Stimulated activated CD4-positive, alpha-beta T cell treated with anti-CD3 and anti-CD28 coated beads, Interleukin-12 subunit alpha, Interleukin-12 subunit beta, amount 100 ng/mL, for 24 hours (primary cell): ENCODE results near the gene PSMB11.

Source experiments
- DNase-seq, 2 experiments: peaks; one replicate each; pipeline ENCODE4 v3.0.0-alpha.2; 2020; ENCODE audit warnings: low read depth in 2 of 2

PSMB11 gene

GRCh38 chr14:23043754-23044153 is 1.7 kb downstream of the PSMB11 start:
- no peak for DNase-seq

- DNase-seq, result no peak
Measured at GRCh38 chr14:23044840-23045239, 2.8 kb downstream of the PSMB11 start.

- DNase-seq, result no peak
Measured at GRCh38 chr14:23045419-23046357, 3.7 kb downstream of the PSMB11 start.

- no peak for DNase-seq
Measured at GRCh38 chr14:23047034-23047634, 5.1 kb downstream of the PSMB11 start.

- no peak for DNase-seq
Measured at GRCh38 chr14:23047751-23048693, 6.0 kb downstream of the PSMB11 start.

GRCh38 chr14:23049011-23049410 is 7.0 kb downstream of the PSMB11 start:
- DNase-seq, result no peak

- no peak for DNase-seq
Measured at GRCh38 chr14:23051141-23052057, 9.4 kb downstream of the PSMB11 start.

GRCh38 chr14:23052182-23052623 is 10.2 kb downstream of the PSMB11 start:
- DNase-seq, result no peak

GRCh38 chr14:23052671-23053070 is 10.7 kb downstream of the PSMB11 start:
- DNase-seq, result no peak

GRCh38 chr14:23053426-23053825 is 11.4 kb downstream of the PSMB11 start:
- no peak for DNase-seq

GRCh38 chr14:23054000-23054811 is 12.2 kb downstream of the PSMB11 start:
- no peak for DNase-seq

- DNase-seq, result no peak
Measured at GRCh38 chr14:23055147-23055550, 13.1 kb downstream of the PSMB11 start.

GRCh38 chr14:23055621-23056144 is 13.7 kb downstream of the PSMB11 start:
- no peak for DNase-seq

GRCh38 chr14:23056145-23056955 is 14.3 kb downstream of the PSMB11 start:
- DNase-seq, result peak in 1 of 2 experiments; percentile 64

- peak in 1 of 2 experiments; percentile 69 for DNase-seq
Measured at GRCh38 chr14:23056956-23057756, 15.1 kb downstream of the PSMB11 start, which contains the start of gene CDH24. Gene CDH24, minus strand, starts transcription at chr14:23057520. Its CDS starts 1,787 bp downstream, at chr14:23055733.

- peak; percentile 65 to 86 for DNase-seq
Measured at GRCh38 chr14:23057757-23058653, 16.0 kb downstream of the PSMB11 start.
